ENCODE data around the gene SPO11. TPM values are rescaled to one million over a fixed set of nuclear protein-coding genes. Genes with fewer than 3 reads are reported as not detected.

Gene SPO11, protein sequence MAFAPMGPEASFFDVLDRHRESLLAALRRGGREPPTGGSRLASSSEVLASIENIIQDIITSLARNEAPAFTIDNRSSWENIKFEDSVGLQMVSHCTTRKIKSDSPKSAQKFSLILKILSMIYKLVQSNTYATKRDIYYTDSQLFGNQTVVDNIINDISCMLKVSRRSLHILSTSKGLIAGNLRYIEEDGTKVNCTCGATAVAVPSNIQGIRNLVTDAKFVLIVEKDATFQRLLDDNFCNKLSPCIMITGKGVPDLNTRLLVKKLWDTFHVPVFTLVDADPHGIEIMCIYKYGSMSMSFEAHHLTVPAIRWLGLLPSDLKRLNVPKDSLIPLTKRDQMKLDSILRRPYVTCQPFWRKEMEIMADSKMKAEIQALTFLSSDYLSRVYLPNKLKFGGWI
- total RNA-seq = not detected

DNA sequence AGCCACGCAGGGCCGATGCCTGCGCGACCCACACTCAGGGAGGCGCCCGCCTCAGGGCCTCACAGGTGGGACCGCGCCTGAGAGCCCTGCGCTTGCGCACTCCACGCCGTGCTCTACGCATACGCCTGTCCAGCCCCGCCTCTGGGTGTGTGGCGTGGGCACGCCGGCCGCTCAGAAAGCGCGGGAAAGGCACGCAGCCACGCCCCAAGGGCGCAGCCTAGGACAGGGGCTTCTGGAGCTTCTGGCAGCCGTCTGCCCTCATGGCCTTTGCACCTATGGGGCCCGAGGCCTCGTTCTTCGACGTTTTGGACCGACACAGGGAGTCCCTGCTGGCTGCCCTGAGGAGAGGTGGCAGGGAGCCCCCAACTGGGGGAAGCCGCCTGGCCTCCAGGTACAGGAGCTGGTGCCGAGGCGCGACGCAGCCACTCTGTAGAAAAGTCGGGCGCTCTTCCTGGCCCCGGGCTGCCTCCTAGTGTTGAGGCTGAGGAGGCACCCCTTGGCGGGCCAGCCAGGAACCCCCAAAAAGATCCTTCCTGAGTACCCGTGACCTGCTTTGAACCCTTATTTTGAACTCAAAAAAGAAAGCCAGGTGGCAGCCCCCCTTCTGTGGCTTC, at the start of gene SPO11:
TSS of gene SPO11 (plus strand) at position 196 of the 614 bp plus-strand sequence. CDS start at position 261, 65 bp downstream.
- no peak for DNase-seq
- TF ChIP-seq POLR2A (IDR thresholded peaks at IDR 0.05) (no peak), CTCF (IDR thresholded peaks at IDR 0.05) (no peak), EP300 (IDR thresholded peaks at IDR 0.05; ENCODE audit: low read depth) (no peak), POLR2AphosphoS5 (IDR thresholded peaks at IDR 0.05) (no peak)
- 75% methylated on average over 29 of the region's 40 CpGs; no CpG with 5 or more reads in 1 of the 2 donors for WGBS, 2 donors (ENCODE audit: low coverage in 1 of 2)
- Histone ChIP-seq H3K27ac (no peak within 1 kb of the TSS), H3K27me3 (peaks cover 37% of the 10 kb centered on the region), H3K4me3 (no peak within 1 kb of the TSS), H3K36me3 (no peaks in the 10 kb centered on the region), H3K9me3 (no peaks in the 10 kb centered on the region), H3K4me1 (peaks cover 0 to 7% (median 0%) of the 10 kb centered on the region in 4 donors)
- in situ Hi-C loops (cut with MboI; ENCODE audit: low pct_ligation_motif_present in 1 of 4, low pct_unique_long_range_greater_than_20kb in 1 of 4, low sequenced_read_pairs in 3 of 4) (loop anchor here in 2 of 4 donors (25.0 kb wide), 1 partner anchor 767 kb away; no protein-coding TSS in a partner anchor), intact Hi-C loops (cut with DNase I; ENCODE audit: low total_unique reads) (no loop called here)

DNA sequence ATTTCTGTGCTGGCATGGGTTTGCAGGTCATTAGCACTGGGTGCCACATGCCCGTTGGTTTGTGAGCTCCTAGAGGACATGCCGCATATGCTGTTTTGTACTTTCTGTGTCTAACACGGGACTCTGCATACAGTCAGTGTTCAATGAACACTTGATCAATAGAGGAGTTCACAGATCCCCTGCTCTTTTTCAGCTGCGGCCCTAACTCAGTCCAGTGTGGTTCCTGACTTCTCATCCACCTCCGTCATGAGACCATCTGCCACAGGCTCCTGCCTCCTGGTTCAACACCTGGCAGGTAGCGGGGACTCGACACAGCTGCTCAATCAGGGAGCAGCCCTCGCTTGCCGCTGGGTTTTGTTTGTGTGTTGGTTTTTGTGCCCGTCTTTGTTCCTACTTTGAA, 49.4 kb upstream of the SPO11 start:
- no peak overlapping the region for H3K4me3 ChIP-seq
- H3K4me1 ChIP-seq = no peaks in the 10 kb centered on the region
- no peaks in the 10 kb centered on the region for H3K27me3 ChIP-seq
- TF ChIP-seq POLR2AphosphoS5 (IDR thresholded peaks at IDR 0.05) = no peak
- intact Hi-C loops (cut with DNase I; ENCODE audit: low total_unique reads) (no loop called here), in situ Hi-C loops (cut with MboI; ENCODE audit: low pct_ligation_motif_present in 1 of 4, low pct_unique_long_range_greater_than_20kb in 1 of 4, low sequenced_read_pairs in 3 of 4) (no loop called here)
- DNase-seq = no peak
- no peaks in the 10 kb centered on the region for H3K9me3 ChIP-seq
- no peaks in the 10 kb centered on the region for H3K36me3 ChIP-seq
- WGBS, 2 donors (ENCODE audit: low coverage in 1 of 2) = 85 to 95% methylated on average over 3 to 10 of the region's 10 CpGs
- no peak overlapping the region for H3K27ac ChIP-seq

- 72 to 86% methylated on average over 1 to 7 of the region's 7 CpGs for WGBS, 2 donors (ENCODE audit: low coverage in 1 of 2)
These were observed 47.7 kb upstream of the SPO11 start for GRCh38 chr20:57281900-57282299.

GRCh38 chr20:57282670-57283361, 46.8 kb upstream of the SPO11 start:
- DNase-seq = no peak
- WGBS, 2 donors (ENCODE audit: low coverage in 1 of 2) = 50 to 62% methylated on average over 9 to 18 of the region's 18 CpGs
- in situ Hi-C loops (cut with MboI; ENCODE audit: low pct_ligation_motif_present in 1 of 4, low pct_unique_long_range_greater_than_20kb in 1 of 4, low sequenced_read_pairs in 3 of 4) = no loop called here
- TF ChIP-seq CTCF (IDR thresholded peaks at IDR 0.05) = no peak
- TF ChIP-seq POLR2AphosphoS5 (IDR thresholded peaks at IDR 0.05) = no peak
- TF ChIP-seq EP300 (IDR thresholded peaks at IDR 0.05; ENCODE audit: low read depth) = no peak
- TF ChIP-seq POLR2A (IDR thresholded peaks at IDR 0.05) = no peak
- no peaks in the 10 kb centered on the region for H3K36me3 ChIP-seq
- no peaks in the 10 kb centered on the region for H3K9me3 ChIP-seq
- no peaks in the 10 kb centered on the region for H3K27me3 ChIP-seq
- H3K4me1 ChIP-seq = peaks cover 0 to 6% (median 2%) of the 10 kb centered on the region in 4 donors
- no peak overlapping the region for H3K27ac ChIP-seq
- intact Hi-C loops (cut with DNase I; ENCODE audit: low total_unique reads) = no loop called here
- H3K4me3 ChIP-seq = no peak overlapping the region

More at GRCh38 chr20:57281900-57282299, 47.7 kb upstream of the SPO11 start:
- TF ChIP-seq POLR2AphosphoS5 (IDR thresholded peaks at IDR 0.05) (no peak), CTCF (IDR thresholded peaks at IDR 0.05) (no peak), EP300 (IDR thresholded peaks at IDR 0.05; ENCODE audit: low read depth) (no peak), POLR2A (IDR thresholded peaks at IDR 0.05) (no peak)
- Histone ChIP-seq H3K4me1 (no peaks in the 10 kb centered on the region), H3K27me3 (no peaks in the 10 kb centered on the region), H3K9me3 (no peaks in the 10 kb centered on the region), H3K27ac (no peak overlapping the region), H3K4me3 (no peak overlapping the region), H3K36me3 (no peaks in the 10 kb centered on the region)
- intact Hi-C loops (cut with DNase I; ENCODE audit: low total_unique reads) (no loop called here), in situ Hi-C loops (cut with MboI; ENCODE audit: low pct_ligation_motif_present in 1 of 4, low pct_unique_long_range_greater_than_20kb in 1 of 4, low sequenced_read_pairs in 3 of 4) (no loop called here)
- DNase-seq = no peak
